NCI-H1048 (cell line): ENCODE measurements around the gene GBE1.
"Not testable (repeated sequence)": the region's sequence is repeated elsewhere in the genome, so short reads cannot be mapped to it uniquely, and the experiment has no call there.

ENCODE experiments used
- DNase-seq: peaks from one replicate; lab custom pipeline; 2025; lab: John Stamatoyannopoulos, UW

The GBE1 gene

GRCh38 chr3:81531263-81531662 is 230.2 kb downstream of the GBE1 start:
- DNase-seq: no peak

DNA sequence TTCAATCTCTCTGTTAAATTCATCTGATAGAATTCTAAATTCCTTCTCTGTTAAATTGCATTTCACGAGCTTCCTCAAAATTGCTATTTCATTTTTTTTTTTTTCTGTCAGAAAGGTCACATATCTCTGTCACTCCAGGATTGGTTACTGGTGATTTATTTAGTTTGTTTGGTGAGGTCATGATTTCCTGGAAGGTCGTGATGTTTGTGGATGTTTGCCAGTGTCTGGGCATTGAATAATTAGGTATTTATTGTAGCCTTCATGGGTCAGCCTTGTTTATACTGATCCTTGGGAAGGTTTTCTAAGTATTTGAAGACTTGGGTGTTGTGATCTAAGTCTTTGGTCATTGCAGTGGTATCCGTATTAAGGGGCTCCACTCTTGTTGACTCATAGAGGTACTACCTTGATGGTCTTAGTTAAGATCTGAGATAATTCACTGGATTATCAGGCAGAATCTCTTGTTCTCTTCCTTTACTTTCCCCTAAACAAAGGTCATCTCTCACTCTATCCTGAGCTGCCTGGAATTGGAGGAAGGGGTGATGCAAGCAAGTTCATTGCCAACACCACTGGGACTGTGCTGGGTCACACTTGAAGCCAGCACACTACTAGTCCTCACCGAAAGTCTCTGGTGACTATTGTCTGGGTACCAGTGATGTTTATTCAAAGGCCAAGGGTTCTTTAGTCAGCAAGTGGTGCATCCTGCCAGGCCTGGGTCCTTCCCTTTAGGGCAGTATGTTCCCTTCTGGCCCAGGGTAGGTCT is 231.1 kb downstream of the GBE1 start:
- DNase-seq: no peak

DNA sequence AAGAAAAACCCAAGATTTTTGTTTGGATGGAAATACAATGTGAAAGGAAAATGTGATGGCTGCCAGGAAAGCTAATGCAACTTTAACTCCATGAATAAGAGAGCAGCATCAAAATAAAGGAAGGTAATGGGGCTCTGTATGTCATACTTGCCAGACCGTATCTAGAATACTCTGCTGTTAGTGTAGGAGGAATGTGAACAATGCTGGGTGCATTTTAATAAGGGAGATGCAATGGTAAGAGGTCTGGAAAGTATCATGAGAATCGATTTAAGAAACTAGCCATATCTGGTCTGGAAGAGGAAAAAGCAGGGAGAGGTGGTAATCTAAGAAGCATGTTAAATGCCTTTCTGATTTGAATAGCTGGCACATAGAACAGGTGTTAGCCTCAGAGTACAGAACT is 239.6 kb downstream of the GBE1 start:
- DNase-seq: no peak

GRCh38 chr3:81518945-81519344 is 242.5 kb downstream of the GBE1 start:
- DNase-seq: no peak

- no peak for DNase-seq
These were observed 245.4 kb downstream of the GBE1 start for GRCh38 chr3:81516042-81516441.

DNA sequence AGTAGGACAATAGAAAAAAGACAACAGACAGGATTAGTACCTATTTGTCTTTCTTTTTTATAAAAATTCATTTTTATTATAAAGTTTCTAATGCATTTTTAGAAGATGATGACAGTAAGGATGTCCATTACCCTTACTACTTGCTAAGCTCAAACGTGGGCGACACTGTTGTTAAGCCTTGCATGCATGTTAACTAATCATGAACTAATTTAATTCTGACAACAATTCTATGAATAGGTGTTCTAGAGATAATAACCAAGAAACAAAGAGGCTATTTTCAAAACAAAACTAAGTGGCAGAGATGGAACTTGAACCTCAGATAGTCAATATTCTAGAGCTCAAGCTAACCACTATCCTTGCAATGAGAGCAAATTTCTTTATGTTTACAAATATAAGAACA is 247.9 kb downstream of the GBE1 start:
- DNase-seq: no peak

GRCh38 chr3:81503026-81503425 is 258.4 kb downstream of the GBE1 start:
- DNase-seq: no peak

DNA sequence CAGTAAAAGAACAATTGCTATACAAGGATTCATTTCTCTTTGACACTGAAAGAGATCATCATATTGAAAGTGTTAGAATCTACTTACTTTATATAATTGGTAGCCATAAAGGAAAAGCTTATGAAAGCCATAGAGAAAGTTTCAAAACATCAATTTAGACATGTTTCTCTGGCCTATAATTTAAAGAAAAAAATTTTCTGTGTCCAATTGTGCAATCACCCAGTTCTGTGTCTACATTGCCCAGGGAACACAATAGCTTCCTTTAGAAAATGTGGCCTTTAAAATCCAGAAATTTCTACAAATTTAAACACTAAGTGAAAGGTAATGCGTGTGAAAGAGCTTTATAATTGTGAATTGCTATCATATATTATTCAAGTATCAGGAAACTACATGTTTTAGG is 259.2 kb downstream of the GBE1 start:
- no peak for DNase-seq

GRCh38 chr3:81500039-81500438 is 261.4 kb downstream of the GBE1 start:
- DNase-seq: no peak

DNA sequence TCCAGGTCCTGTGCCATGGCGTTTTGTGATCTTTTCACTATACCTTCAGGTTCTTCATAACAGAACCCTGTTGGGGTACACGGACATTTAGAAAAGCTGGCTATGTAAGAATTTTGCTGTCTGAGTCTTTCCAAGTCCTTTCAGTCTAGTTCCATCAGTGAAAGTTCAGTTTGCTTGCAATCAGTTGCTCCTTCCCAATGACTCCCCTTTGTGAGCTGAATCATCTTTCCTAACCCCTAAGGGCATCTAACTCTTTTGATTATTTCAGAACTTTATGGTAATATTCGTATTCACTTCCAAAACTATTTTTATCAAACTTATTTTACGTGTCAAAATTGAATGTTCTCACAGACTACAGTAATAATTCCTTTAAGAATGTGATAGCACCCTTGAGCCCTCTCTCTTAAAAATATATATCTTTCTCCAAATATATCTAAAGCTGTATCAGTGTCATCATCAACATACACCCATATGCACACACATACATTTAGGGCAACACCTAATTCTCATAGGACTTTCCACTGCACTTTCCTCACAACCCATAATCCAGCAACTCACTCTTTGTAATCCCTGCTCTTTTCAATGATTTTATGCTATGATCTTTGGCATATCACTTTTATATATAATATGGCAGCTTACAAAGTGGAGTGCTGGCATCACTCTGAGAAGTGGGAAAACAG is 263.7 kb downstream of the GBE1 start:
- DNase-seq: no peak

GRCh38 chr3:81496407-81497104 is 264.9 kb downstream of the GBE1 start:
- DNase-seq: no peak

GRCh38 chr3:81492471-81492870 is 269.0 kb downstream of the GBE1 start:
- not testable (repeated sequence) for DNase-seq

- DNase-seq: no peak
These were observed 269.4 kb downstream of the GBE1 start for GRCh38 chr3:81492040-81492439.

DNA sequence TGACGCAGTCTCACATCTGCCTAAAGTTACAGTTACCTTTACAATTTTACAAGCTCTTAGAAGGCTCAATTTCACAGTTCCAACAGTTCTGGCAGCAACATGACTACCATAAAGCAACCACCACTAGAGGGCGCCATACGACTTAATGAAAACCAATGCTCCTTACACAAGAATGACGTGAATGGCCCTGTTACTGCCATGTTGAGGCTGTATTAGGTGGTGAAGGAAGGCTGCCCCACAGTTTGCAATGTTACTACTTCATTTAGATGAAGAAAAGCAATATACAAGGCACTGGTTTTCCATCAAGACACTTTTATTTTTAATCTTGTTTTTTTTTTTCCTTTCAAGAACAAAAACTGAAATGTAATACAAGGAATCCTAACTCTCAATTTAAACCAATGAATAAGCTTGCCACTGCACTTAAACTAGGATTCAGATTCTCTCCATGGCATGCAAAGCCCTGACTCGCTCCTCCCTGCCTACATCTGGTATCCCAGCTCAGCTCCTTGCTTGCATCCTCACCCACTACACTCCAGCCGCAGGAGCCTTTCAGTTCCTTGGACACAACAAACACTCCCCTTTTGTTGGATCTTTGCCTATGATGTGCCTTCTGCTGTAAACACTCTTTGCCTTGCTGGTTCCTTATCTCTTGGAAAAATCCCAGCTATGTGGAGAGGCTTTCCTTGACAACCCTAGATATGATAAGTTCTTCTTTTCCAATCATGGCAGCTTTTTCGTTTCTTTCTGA is 270.7 kb downstream of the GBE1 start:
- peak; percentile 68 for DNase-seq

DNA sequence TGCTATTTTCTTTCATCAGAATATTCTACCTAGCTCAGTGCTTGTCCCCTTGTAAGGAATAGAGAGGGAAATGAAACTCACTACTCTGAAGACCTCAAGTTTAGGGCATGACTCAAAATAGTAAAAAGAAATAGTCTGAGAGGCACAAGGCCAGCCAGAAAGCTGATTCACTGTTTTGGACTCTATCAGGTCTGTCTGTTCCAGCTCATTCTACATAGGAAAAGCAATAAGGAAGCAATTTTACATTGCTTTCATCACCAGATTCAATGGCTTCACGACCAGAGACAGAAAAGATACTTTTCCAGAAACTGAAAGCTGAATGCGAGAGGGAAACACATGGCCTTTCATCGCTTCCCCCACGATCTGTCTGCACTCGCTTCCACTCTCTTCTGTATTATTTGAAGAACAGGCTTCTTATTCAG is 276.0 kb downstream of the GBE1 start:
- no peak for DNase-seq

- DNase-seq: no peak
These were observed 276.9 kb downstream of the GBE1 start for GRCh38 chr3:81484520-81484919.

DNA sequence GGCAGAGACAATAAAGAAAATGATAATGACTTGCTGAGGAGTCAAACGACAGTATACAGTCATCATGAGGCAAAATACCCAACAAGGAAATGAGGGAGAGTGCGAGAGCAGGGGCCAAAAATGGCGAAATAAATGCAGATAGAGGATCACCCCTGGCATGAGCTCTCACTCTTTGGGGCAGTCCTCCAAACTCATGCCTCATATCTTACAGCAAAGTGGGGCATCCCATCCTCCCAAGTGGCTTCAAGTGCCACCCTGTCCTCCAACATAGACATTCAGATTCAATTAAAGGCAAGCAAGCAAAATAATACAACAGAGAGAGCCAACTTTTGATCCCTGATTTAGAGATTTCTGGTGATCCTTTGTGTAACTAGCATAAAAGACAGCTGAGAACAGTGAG is 278.4 kb downstream of the GBE1 start:
- no peak for DNase-seq

GRCh38 chr3:81477740-81478139 is 283.7 kb downstream of the GBE1 start:
- no peak for DNase-seq

DNA sequence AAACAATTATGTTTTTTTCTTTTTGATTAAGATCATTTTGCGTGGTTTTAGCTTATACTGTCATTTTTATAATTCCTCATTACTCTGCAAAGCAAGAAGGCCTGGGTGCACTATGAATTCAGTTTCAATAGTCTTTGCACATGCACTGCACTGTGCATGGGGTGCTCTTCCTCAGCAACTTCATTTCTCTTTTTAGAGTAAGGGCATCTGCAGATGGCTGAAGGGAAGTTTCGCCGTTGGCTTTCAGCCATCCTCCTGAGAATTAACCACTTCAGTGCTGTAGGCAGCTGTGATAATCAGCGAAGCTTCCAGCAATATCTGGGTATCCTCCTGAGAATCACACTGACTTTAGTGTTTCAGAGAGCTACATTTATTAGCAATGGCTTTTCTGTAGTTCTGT is 284.8 kb downstream of the GBE1 start:
- DNase-seq: no peak

GRCh38 chr3:81472600-81473362 is 288.7 kb downstream of the GBE1 start:
- DNase-seq: no peak

- DNase-seq: no peak
These were observed 290.7 kb downstream of the GBE1 start for GRCh38 chr3:81470524-81471278.
